ENCODE results near the gene PXMP4.

PXMP4 gene

GRCh38 chr20:33666293-33667244, 53.5 kb downstream of the PXMP4 start, which contains the start of gene ACTL10:
ACTL10 (plus strand) TSS chr20:33666943; CDS start chr20:33667498, 555 bp downstream.
- peak within 1 kb of the TSS; percentile 97 for H3K4me3 Mint-ChIP-seq
- peak; percentile 67 to 70 for DNase-seq (ENCODE audit: low spot score in 2 of 2)
- peaks cover 16% of the 10 kb centered on the region for H3K36me3 Mint-ChIP-seq (ENCODE audit: insufficient read depth)
- ATAC-seq (replicated peaks; ENCODE audit: extremely low read depth, poor library complexity, severe bottlenecking): peak; percentile 49
- H3K9me3 Mint-ChIP-seq: no peaks in the 10 kb centered on the region
- peak within 1 kb of the TSS; percentile 94 for H3K27ac Mint-ChIP-seq (ENCODE audit: low read depth)
- H3K4me1 Mint-ChIP-seq: peaks cover 29% of the 10 kb centered on the region
- H3K27me3 Mint-ChIP-seq: no peaks in the 10 kb centered on the region

DNA sequence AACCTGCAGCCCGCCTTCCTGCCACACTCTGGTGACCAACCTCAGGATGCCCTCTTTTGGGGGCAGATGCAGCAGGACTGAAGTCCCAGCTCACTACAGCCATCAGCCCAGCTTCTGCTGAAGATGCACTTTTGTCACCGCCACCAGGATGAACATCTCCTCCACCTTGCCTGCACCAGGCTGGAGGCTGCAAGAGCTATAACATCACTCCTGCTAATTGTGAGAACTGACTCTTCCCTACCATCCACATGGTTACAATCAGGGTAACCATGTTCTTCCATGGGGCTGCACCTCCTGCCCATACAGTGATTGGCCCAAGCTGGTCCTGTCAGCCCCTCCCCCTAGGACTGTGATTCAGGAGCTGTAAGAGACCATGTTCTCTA, 55.4 kb downstream of the PXMP4 start:
- no peak for ATAC-seq (replicated peaks; ENCODE audit: extremely low read depth, poor library complexity, severe bottlenecking)
- H3K27ac Mint-ChIP-seq (ENCODE audit: low read depth): peak overlapping the region; percentile 77
- peaks cover 16% of the 10 kb centered on the region for H3K36me3 Mint-ChIP-seq (ENCODE audit: insufficient read depth)
- H3K27me3 Mint-ChIP-seq: no peaks in the 10 kb centered on the region
- DNase-seq (ENCODE audit: low spot score in 2 of 2): no peak
- H3K4me3 Mint-ChIP-seq: peak overlapping the region; percentile 84
- H3K4me1 Mint-ChIP-seq: peaks cover 29% of the 10 kb centered on the region
- no peaks in the 10 kb centered on the region for H3K9me3 Mint-ChIP-seq

- Mint-ChIP-seq H3K36me3 (ENCODE audit: insufficient read depth) (peaks cover 16% of the 10 kb centered on the region), H3K9me3 (no peaks in the 10 kb centered on the region), H3K27me3 (no peaks in the 10 kb centered on the region), H3K27ac (ENCODE audit: low read depth) (peak overlapping the region; percentile 77), H3K4me3 (peak overlapping the region; percentile 84), H3K4me1 (peaks cover 29% of the 10 kb centered on the region)
- ATAC-seq (replicated peaks; ENCODE audit: extremely low read depth, poor library complexity, severe bottlenecking) (no peak), DNase-seq (ENCODE audit: low spot score in 2 of 2) (no peak)
Measured at GRCh38 chr20:33664085-33664761, 55.9 kb downstream of the PXMP4 start.

GRCh38 chr20:33663161-33664084, 56.7 kb downstream of the PXMP4 start:
- Mint-ChIP-seq H3K36me3 (ENCODE audit: insufficient read depth) (peaks cover 16% of the 10 kb centered on the region), H3K4me1 (peaks cover 29% of the 10 kb centered on the region), H3K27ac (ENCODE audit: low read depth) (peak overlapping the region; percentile 77), H3K27me3 (no peaks in the 10 kb centered on the region), H3K4me3 (peak overlapping the region; percentile 84), H3K9me3 (no peaks in the 10 kb centered on the region)
- DNase-seq (ENCODE audit: low spot score in 2 of 2) (peak; percentile 63 to 64), ATAC-seq (replicated peaks; ENCODE audit: extremely low read depth, poor library complexity, severe bottlenecking) (peak; percentile 64)

DNA sequence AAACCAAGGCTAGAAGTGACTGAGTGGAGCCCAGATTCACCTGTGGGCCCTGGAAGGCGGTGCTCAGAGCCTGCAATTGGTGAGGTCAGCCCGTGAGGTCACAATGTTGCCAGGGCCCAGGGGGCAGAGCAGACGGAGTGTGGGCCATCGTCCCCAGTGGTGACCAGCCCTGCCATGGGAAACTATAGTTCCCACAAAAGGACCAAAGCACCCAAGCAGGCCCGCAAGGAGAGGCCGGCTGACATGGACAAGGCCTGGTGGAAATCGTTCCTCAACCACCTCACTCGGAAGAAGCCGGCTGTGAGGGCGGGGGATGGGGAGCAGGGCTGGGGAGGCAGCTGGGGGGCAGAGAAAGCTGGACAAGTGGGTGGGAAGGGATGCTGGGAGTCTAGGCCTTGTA, 57.9 kb downstream of the PXMP4 start, which contains the start of gene C20orf144:
Gene C20orf144 (plus strand): TSS at position 156 of the 400 bp plus-strand sequence. CDS start 19 bp downstream, at position 175.
- Mint-ChIP-seq H3K36me3 (ENCODE audit: insufficient read depth) (peaks cover 16% of the 10 kb centered on the region), H3K4me3 (peak within 1 kb of the TSS; percentile 84), H3K27ac (ENCODE audit: low read depth) (peak within 1 kb of the TSS; percentile 77), H3K27me3 (no peaks in the 10 kb centered on the region), H3K4me1 (peaks cover 29% of the 10 kb centered on the region), H3K9me3 (no peaks in the 10 kb centered on the region)
- DNase-seq (ENCODE audit: low spot score in 2 of 2) (no peak), ATAC-seq (replicated peaks; ENCODE audit: extremely low read depth, poor library complexity, severe bottlenecking) (no peak)

DNA sequence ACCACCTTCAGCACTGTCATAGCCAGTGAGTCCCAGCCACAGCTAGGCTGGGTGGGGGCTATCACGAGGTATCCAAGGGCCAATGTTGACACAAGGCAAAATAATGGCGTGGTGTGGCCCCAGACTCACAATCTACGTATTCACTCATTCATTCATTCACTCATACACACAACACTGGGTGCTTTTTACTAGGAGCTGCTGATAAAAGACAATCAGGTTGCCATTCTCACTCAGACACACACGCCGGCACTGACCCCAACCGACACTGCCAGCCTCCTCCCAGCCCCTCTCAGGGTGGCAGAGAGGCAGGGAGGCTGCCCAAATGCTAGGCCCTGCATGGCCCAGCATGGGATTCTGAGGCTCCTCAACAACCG, 59.4 kb downstream of the PXMP4 start:
- no peaks in the 10 kb centered on the region for H3K27me3 Mint-ChIP-seq
- H3K9me3 Mint-ChIP-seq: no peaks in the 10 kb centered on the region
- H3K4me3 Mint-ChIP-seq: no peak overlapping the region
- DNase-seq (ENCODE audit: low spot score in 2 of 2) (no peak), ATAC-seq (replicated peaks; ENCODE audit: extremely low read depth, poor library complexity, severe bottlenecking) (no peak)
- H3K36me3 Mint-ChIP-seq (ENCODE audit: insufficient read depth): peaks cover 11% of the 10 kb centered on the region
- no peak overlapping the region for H3K27ac Mint-ChIP-seq (ENCODE audit: low read depth)
- peaks cover 20% of the 10 kb centered on the region for H3K4me1 Mint-ChIP-seq

DNA sequence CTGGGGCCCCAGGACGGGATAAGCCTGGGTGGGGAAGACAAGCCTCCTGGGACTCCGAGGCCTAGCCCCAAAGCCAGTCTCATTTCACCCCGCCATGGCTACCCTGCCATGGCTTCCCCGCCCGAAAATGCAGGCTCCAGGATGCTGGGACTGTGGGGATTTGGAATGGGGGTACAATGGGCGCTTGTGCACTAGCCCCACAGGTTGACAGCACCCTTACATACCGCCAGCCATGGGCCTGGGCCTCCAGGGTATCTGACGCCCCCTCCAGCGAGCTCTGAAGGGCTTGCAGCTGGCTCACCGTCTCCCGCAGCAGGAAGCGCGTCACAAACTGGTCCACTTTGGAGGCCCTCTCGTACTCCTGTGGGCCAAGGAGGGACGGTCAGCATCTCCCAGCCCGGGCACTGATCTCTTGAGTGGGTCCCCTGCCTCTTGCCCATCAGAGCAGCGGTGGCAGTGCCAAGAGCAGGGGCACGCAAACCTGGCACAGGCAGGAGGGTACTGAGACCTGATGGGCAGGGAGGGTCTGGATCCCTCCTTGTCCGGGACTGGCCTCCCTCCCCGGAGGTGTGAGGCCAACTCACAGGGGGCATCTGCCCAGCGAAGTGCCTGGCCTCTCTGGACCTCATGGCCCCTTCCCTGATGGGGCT, 60.0 kb downstream of the PXMP4 start:
- Mint-ChIP-seq H3K27me3 (no peaks in the 10 kb centered on the region), H3K27ac (ENCODE audit: low read depth) (no peak overlapping the region), H3K4me3 (no peak overlapping the region), H3K4me1 (peaks cover 20% of the 10 kb centered on the region), H3K36me3 (ENCODE audit: insufficient read depth) (peaks cover 11% of the 10 kb centered on the region), H3K9me3 (no peaks in the 10 kb centered on the region)
- DNase-seq (ENCODE audit: low spot score in 2 of 2) (no peak), ATAC-seq (replicated peaks; ENCODE audit: extremely low read depth, poor library complexity, severe bottlenecking) (no peak)

DNA sequence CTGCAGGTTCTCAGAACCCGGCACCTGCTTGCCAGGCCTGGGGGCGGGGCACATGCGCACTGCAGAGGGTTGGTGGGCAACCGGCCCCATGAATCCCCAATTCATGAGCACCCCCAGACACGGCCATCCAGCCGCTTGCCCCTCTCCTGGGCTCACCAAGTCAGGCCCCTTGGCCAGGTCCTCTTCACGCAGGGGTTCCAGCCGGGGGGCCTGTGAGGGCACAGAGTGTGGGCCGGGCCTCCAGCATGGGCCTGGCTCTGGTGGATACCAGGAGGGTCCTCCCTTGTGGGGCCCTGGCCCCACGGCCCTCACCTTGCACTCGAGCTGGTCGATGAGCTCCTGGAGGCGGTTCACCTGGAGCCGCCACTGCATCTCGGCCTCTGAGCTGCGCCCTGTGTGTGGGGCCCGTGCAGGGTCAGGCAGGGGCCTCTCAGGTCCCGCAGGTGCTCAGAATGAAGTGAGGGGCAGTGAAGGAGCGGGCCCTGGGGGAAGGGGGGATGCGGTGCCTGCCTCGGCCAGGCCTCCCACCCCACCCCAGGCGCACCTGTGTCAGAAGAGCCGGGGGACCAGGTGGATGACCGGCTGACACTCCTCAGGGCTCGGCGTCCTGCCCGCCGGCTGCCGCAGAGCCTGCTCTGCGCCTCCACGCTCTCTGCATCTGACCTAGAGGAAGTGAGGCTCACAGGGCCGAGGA, 60.6 kb downstream of the PXMP4 start:
- peaks cover 13% of the 10 kb centered on the region for H3K4me1 Mint-ChIP-seq
- DNase-seq (ENCODE audit: low spot score in 2 of 2) (no peak), ATAC-seq (replicated peaks; ENCODE audit: extremely low read depth, poor library complexity, severe bottlenecking) (no peak)
- H3K27ac Mint-ChIP-seq (ENCODE audit: low read depth): no peak overlapping the region
- no peaks in the 10 kb centered on the region for H3K9me3 Mint-ChIP-seq
- H3K36me3 Mint-ChIP-seq (ENCODE audit: insufficient read depth): peaks cover 9% of the 10 kb centered on the region
- no peak overlapping the region for H3K4me3 Mint-ChIP-seq
- H3K27me3 Mint-ChIP-seq: no peaks in the 10 kb centered on the region

DNA sequence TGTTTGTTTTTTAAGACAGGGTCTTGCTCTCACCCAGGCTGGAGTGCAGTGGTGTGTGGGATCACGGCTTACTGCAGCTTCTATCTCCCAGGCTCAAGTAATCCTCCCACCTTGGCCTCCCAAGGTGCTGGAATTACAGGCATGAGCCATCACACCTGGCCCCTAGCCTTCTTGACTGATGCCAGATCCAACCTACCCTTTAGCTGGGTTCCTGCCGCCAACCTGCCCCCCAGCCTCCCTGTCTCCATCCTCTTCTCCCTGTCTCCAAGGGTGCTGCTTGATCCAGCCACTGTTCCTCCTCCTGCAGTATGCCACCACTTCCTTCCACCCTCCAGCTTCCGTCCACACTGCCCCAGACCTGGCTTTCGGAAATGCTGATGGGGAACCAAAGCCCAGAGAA, 61.2 kb downstream of the PXMP4 start:
- Mint-ChIP-seq H3K4me1 (peaks cover 8% of the 10 kb centered on the region), H3K9me3 (no peaks in the 10 kb centered on the region), H3K27me3 (no peaks in the 10 kb centered on the region), H3K4me3 (no peak overlapping the region), H3K36me3 (ENCODE audit: insufficient read depth) (peaks cover 7% of the 10 kb centered on the region), H3K27ac (ENCODE audit: low read depth) (no peak overlapping the region)
- ATAC-seq (replicated peaks; ENCODE audit: extremely low read depth, poor library complexity, severe bottlenecking) (no peak), DNase-seq (ENCODE audit: low spot score in 2 of 2) (no peak)

DNA sequence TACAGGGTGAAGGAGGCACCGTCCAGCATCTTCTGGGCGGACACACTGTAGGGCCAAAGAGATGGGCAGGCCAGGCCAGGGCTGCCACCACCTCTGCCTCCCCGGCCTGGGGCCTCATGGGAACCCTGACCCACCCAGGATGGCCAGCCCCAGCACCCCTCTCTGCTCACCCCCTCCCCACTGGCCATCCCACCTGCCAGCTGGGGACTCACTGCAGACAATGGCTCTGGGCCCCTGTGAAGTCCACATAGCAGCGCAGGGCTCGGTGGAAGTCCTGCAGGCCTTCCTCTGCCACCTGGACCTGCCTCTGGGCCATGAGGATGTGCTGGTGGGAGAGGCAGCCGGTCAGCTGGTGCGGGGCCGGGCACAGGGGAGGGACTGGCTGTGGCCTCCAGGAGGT, 61.6 kb downstream of the PXMP4 start:
- ATAC-seq (replicated peaks; ENCODE audit: extremely low read depth, poor library complexity, severe bottlenecking): no peak
- Mint-ChIP-seq H3K27ac (ENCODE audit: low read depth) (no peak overlapping the region), H3K9me3 (no peaks in the 10 kb centered on the region), H3K4me1 (peaks cover 6% of the 10 kb centered on the region), H3K36me3 (ENCODE audit: insufficient read depth) (peaks cover 7% of the 10 kb centered on the region), H3K4me3 (no peak overlapping the region), H3K27me3 (no peaks in the 10 kb centered on the region)
- no peak for DNase-seq (ENCODE audit: low spot score in 2 of 2)

- no peak for DNase-seq (ENCODE audit: low spot score in 2 of 2)
Measured at GRCh38 chr20:33657704-33658095, 62.4 kb downstream of the PXMP4 start.

More at GRCh38 chr20:33657704-33658095, 62.4 kb downstream of the PXMP4 start:
- no peak overlapping the region for H3K27ac Mint-ChIP-seq (ENCODE audit: low read depth)
- no peaks in the 10 kb centered on the region for H3K27me3 Mint-ChIP-seq
- no peak for ATAC-seq (replicated peaks; ENCODE audit: extremely low read depth, poor library complexity, severe bottlenecking)
- no peak overlapping the region for H3K4me3 Mint-ChIP-seq
- H3K4me1 Mint-ChIP-seq: peaks cover 2% of the 10 kb centered on the region
- peaks cover 1% of the 10 kb centered on the region for H3K36me3 Mint-ChIP-seq (ENCODE audit: insufficient read depth)
- no peaks in the 10 kb centered on the region for H3K9me3 Mint-ChIP-seq
